Measurements from ENCODE around the gene IL16. TPM values are rescaled to one million over a fixed set of nuclear protein-coding genes. Genes with fewer than 3 reads are reported as not detected.
"Not testable (repeated sequence)": the region's sequence is repeated elsewhere in the genome, so short reads cannot be mapped to it uniquely, and the experiment has no call there.

Gene IL16
- total RNA-seq: 10 to 100 TPM; 80.8 to 83.2 TPM

GRCh38 chr15:81196576-81197254 is at the start of gene IL16:
Gene IL16 (plus strand): TSS chr15:81196879. CDS start chr15:81225400, 28,521 bp downstream.
- CTCF ChIA-PET: no interaction called here
- POLR2A ChIA-PET: no interaction called here

DNA sequence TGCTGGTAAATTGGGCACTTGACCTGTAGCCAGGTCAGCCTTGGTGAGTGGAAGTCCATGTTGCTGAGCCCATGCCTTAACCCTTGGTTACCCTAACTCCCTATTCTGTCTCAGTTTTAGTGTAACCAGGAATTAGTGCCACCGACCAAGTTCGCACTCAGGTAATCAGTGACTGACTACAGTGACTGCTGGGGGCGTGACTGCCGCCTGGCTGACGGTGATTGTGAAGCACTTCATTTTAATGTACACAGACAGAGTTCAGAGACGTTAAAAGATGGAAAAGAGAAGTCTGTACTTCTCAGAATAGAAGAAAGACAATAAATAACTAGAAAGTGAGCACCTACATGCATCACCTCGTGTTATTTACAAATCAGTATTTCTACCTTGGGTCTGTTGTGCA is 45.3 kb upstream of the IL16 start:
- CTCF ChIA-PET: interaction anchor here (2.7 kb wide), 1 partner anchor 115 kb away, joined by 7 read pairs; no protein-coding TSS in a partner anchor
- POLR2A ChIA-PET: no interaction called here

DNA sequence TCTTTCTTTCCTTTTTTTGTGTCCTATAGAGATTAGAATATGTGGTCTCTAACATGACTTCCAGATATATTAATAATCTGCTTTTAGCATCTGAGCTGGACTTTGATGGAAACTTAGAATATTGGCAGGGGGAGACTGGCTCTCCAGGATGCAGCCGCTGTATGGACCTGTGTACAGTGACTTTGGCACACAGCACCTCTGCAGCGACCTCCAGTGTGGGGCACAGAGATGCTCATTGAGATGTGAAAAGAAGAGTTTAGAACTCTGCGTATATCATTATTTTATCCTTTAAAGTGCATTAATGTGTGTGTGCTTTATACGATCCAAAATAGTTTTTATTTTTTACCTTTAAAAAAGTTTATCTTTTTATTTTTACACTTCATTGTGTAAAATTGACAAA is 44.3 kb upstream of the IL16 start:
- ChIA-PET POLR2A (no interaction called here), CTCF (interaction anchor here (2.7 kb wide), 1 partner anchor 114 kb away, joined by 7 read pairs; no protein-coding TSS in a partner anchor)

GRCh38 chr15:81152799-81153198 is 43.9 kb upstream of the IL16 start:
- CTCF ChIA-PET: interaction anchor here (2.7 kb wide), 1 partner anchor 113 kb away, joined by 7 read pairs; no protein-coding TSS in a partner anchor
- POLR2A ChIA-PET: no interaction called here

- CTCF ChIA-PET: interaction anchor here (0.6 to 2.3 kb wide), 4 partner anchors 10 to 120 kb away, joined by 3 to 29 read pairs (median 4); no protein-coding TSS in a partner anchor
- POLR2A ChIA-PET: no interaction called here
These were observed 41.1 kb upstream of the IL16 start for GRCh38 chr15:81155375-81156218.

- POLR2A ChIA-PET: no interaction called here
- CTCF ChIA-PET: interaction anchor here (0.6 to 2.3 kb wide), 3 partner anchors 107 to 119 kb away, joined by 3 to 29 read pairs (median 3); no protein-coding TSS in a partner anchor
These were observed 40.4 kb upstream of the IL16 start for GRCh38 chr15:81156324-81156723.

- CTCF ChIA-PET: interaction anchor here (1.7 kb wide), 1 partner anchor 108 kb away, joined by 6 read pairs; no protein-coding TSS in a partner anchor
These were observed 39.3 kb upstream of the IL16 start for GRCh38 chr15:81157195-81157938.

DNA sequence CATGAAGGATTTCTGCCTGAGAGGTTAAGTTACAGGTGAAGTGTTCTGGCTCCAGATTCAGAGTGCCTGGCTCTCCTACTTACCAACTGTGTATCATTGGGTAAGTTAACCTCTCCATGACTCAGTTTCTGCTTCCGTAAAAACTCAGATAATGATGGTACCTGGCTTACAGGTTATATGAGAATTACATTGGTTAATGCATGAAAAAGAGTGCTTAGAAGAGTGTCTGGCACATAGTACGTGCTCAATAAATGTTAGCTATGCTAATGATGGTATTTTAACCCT is 38.8 kb upstream of the IL16 start:
- ChIA-PET CTCF (interaction anchor here (1.7 kb wide), 1 partner anchor 108 kb away, joined by 6 read pairs; no protein-coding TSS in a partner anchor), POLR2A (no interaction called here)

More at GRCh38 chr15:81157195-81157938, 39.3 kb upstream of the IL16 start:
- POLR2A ChIA-PET: no interaction called here

- CTCF ChIA-PET: interaction anchor here (1.2 to 1.7 kb wide), 2 partner anchors 107 to 108 kb away, joined by 3 to 6 read pairs; no protein-coding TSS in a partner anchor
- POLR2A ChIA-PET: not testable (repeated sequence)
These were observed 38.1 kb upstream of the IL16 start for GRCh38 chr15:81158561-81158960.

DNA sequence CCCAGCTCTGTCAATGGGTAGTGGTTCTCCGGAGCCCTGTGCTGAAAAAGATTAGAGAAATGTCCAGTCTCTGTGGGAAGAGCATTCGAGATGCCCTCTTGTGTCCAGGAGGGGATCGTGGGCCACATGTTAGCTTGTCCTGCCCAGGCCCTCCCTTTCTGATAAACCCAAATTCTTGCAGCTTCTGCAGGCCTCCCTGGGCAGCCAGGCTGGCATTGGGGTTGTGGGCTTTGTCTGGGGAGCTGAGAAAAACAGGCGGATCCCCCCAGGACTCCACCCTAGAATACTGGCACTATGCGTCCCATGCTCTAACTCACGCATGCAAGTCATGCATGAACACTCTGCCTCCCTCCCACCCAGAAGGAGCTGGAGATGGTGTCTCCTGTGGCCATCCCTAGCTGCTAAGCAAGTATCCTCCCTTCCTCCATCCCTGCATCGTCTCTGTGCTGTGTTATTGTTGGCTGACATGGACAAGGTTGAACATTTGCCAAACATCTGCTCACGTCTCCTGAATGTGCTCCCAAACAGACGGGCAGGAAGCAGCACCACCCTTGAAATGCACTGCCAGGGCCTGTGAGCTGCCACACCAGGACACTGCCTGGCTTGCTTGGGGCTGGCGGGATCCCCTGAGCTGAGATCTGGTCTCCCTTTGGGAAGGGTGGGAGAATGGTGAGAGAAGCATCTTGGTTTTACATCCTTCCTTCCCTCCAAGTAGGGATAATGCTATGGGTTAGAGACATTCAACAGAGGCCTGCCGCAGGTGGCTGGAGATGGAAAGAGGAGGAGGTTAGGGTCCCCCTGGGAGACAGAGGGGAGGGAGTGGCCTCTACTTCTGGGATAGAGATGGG is 36.1 kb upstream of the IL16 start:
- ChIA-PET POLR2A (no interaction called here), CTCF (interaction anchor here (2.1 kb wide), 1 partner anchor 105 kb away, joined by 6 read pairs; no protein-coding TSS in a partner anchor)

- ChIA-PET CTCF (interaction anchor here (2.1 kb wide), 1 partner anchor 105 kb away, joined by 6 read pairs; no protein-coding TSS in a partner anchor), POLR2A (no interaction called here)
These were observed 35.5 kb upstream of the IL16 start for GRCh38 chr15:81161160-81161673.

DNA sequence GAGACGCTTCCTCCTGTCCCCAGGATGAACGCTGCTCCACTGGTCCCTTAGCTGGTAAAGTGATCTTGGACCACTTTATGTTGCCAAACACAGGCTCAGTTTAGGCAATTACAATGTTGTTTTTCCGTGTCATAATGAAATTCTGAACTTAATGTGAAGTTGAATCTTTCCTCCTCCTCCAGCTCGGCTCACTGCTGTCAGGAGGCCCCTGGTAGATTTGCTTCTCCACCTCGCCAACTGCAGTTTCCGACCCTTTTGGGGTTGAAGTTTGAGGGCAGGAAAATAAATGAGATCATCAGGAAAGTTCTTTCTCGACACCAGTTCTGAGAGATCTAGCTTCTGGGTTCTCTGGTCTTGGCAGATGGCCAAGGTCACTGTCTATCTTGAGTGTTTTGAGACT is 34.8 kb upstream of the IL16 start:
- POLR2A ChIA-PET: no interaction called here
- CTCF ChIA-PET: interaction anchor here (2.1 kb wide), 1 partner anchor 104 kb away, joined by 6 read pairs; no protein-coding TSS in a partner anchor

DNA sequence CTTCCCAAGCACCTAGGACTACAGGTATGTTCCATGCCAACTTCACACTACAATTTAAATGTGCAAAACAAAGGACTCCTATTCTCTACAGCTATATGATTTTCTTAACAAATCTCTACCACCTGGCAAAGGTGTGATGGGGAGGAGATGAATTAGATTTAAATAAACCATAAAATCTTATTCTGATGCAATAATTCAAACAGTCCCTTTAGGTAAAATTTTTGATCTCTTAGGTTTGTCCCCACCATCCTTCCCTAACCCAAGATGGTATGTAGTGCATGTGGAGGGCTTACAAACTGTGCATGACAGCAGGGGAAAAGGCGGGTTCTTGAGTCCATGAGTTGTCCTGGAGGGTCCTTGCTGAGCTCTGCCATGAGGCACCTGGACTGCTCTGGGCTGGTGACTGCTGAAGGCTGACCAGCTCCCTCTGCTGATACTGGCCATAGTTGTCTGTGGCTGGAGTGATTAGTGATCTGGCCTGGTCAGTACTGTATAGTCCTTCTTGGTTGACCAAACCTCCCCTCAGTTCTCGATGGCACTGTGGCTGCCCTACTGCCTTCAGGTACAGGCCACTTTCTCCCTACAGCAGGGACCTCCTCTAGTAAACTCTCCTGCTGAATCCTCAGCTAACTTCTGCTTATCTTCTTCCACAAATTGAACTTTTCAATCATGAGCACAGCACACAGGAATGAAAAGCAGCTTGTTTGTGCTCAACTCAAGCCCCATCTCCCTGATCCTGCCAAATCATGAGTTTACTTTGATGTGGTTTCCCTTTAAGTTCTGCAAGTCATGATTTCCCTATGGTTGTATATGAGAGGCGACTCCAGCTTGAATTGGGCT is 32.5 kb upstream of the IL16 start:
- ChIA-PET POLR2A (no interaction called here), CTCF (interaction anchor here (0.6 to 1.5 kb wide), 2 partner anchors 99 to 102 kb away, joined by 3 to 4 read pairs; no protein-coding TSS in a partner anchor)

- POLR2A ChIA-PET: no interaction called here
- CTCF ChIA-PET: interaction anchor here (1.5 kb wide), 1 partner anchor 100 kb away, joined by 4 read pairs; no protein-coding TSS in a partner anchor
These were observed 31.1 kb upstream of the IL16 start for GRCh38 chr15:81165535-81165934.

DNA sequence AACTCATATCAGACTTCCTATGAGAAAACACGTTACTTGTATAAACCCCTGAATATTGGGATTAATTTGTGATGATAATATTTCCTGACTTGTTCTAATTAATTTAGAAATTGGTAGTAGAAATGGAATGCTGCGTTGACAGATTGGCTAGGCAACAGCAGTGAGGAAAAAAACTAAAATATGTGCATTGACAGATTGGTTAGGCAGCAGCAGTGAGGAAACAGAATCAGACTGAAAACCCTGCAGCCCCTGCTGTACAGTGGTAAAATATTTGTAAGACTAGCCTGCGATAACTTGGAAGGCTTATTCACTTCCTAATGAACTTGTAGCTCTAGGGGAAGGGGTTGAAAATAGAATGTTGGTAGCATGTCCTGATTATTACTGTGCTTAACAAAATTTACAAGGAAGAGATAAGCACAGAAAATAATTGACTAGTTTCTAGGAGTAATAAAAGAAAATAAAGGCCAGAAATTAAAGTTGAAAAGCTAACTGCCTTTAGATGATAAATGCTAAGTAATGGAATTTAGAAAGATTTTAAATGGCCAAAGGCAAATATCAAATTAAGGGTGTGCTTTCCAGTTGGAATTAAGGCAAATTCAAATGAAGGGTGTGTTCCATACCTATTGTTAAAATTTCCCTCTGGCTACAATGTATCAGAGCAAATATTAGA is 29.9 kb upstream of the IL16 start:
- ChIA-PET POLR2A (no interaction called here), CTCF (interaction anchor here (2.1 kb wide), 1 partner anchor 99 kb away, joined by 6 read pairs; no protein-coding TSS in a partner anchor)

DNA sequence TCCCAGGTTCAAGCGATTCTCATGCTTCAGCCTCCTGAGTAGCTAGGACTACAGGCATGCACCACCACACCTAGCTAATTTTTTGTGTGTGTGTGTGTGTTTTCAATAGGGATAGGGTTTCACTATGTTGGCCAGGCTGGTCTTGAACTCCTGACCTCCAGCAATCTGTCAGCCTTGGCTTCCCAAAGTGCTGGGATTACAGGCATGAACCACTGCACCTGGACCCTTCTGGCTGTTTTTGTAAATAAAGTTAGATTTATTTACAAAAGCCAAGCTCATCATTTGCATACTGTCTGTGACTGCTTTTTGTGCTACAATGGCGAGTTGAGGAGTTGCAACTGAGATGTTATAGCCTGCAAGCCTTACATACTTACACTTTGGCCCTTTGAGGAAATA is 28.6 kb upstream of the IL16 start:
- ChIA-PET CTCF (interaction anchor here (2.1 kb wide), 1 partner anchor 98 kb away, joined by 6 read pairs; no protein-coding TSS in a partner anchor), POLR2A (no interaction called here)

GRCh38 chr15:81168644-81169043 is 28.0 kb upstream of the IL16 start:
- ChIA-PET POLR2A (no interaction called here), CTCF (interaction anchor here (2.1 kb wide), 1 partner anchor 97 kb away, joined by 6 read pairs; no protein-coding TSS in a partner anchor)

All from activated CD8-positive, alpha-beta memory T cell treated with anti-CD3 and anti-CD28 coated beads for 36 hours (primary cell).